DND-41 (cell line): ENCODE results near the gene C9orf40.

Experiments
- CTCF ChIP-seq: IDR thresholded peaks from 2 replicates; pipeline ENCODE4 v1.5.1; 2012; ENCODE audit warnings: borderline replicate concordance, low read length, moderate library complexity, mild to moderate bottlenecking; ENCODE audit not compliant: poor library complexity, severe bottlenecking; ENCODE audit errors: extremely low read depth
- EZH2 ChIP-seq: IDR thresholded peaks from 3 replicates; pipeline ENCODE4 v1.6.1; 2012; ENCODE audit warnings: borderline replicate concordance, low read depth, mild to moderate bottlenecking, moderate library complexity, low read length, inconsistent platforms; ENCODE audit not compliant: severe bottlenecking

- TF ChIP-seq CTCF, result no peak
- no peak for TF ChIP-seq EZH2
Observed at GRCh38 chr9:74979844-74980243, 27.1 kb upstream of the C9orf40 start.
